Peyer's patch (tissue), 4 donors: ENCODE data around the gene SLC16A12. TPM values are rescaled to one million over a fixed set of nuclear protein-coding genes. Genes with fewer than 3 reads are reported as not detected.

ENCODE experiments used
- DNase-seq, 3 donors: peaks; one replicate each; pipeline ENCODE4 v3.0.0-alpha.2; 2017 to 2019
- H3K27ac ChIP-seq, 4 donors: fragments of 200-600 bp; sonication (generic); one replicate each; pipeline ENCODE4 v1.5.1; 2016 to 2019
- H3K27me3 ChIP-seq, 2 donors: fragments of 200-600 bp; sonication (generic); one replicate each; pipeline ENCODE4 v1.5.1; 2019
- H3K36me3 ChIP-seq, 3 donors: fragments of 200-600 bp; sonication (generic); one replicate each; pipeline ENCODE4 v1.5.1; 2016 to 2019
- H3K4me1 ChIP-seq, 4 donors: fragments of 200-600 bp; sonication (generic); one replicate each; pipeline ENCODE4 v1.5.1; 2016 to 2019
- H3K4me3 ChIP-seq, 4 donors: fragments of 200-600 bp; sonication (generic); 1 replicate in 3 of 4; 2 replicates in 1 of 4; pipeline ENCODE4 v1.5.1; 2016 to 2019; ENCODE audit warnings: mild to moderate bottlenecking in 1 of 4
- H3K9me3 ChIP-seq, 4 donors: fragments of 200-600 bp; sonication (generic); one replicate each; pipeline ENCODE4 v1.5.1; 2016 to 2019; ENCODE audit warnings: mild to moderate bottlenecking in 1 of 4
- CTCF ChIP-seq, 6 experiments: fragments of 450-650 bp in 4 of 6; fragments of 200-600 bp in 2 of 6; sonication (generic) in 1 of 6; IDR thresholded peaks; one replicate each; pipeline ENCODE4 v1.5.1; 2017 to 2019; ENCODE audit warnings: antibody characterized with exemption in 6 of 6, mild to moderate bottlenecking in 3 of 6, moderate library complexity in 1 of 6
- POLR2A ChIP-seq, 2 donors: fragments of 450-650 bp; IDR thresholded peaks; one replicate each; pipeline ENCODE4 v1.5.1; 2017; ENCODE audit warnings: antibody characterized with exemption in 2 of 2, mild to moderate bottlenecking in 2 of 2, moderate library complexity in 2 of 2
- total RNA-seq, 4 donors: library from RNA; depleted of rRNA; stranded (reverse); fragments of >200 nt; gene quantifications; one replicate each; pipeline ENCODE4 v1.1.0, GENCODE V29; 2016

SLC16A12 gene
- total RNA-seq, 4 donors from 2014 or later, result 0.38 TPM; not detected in 3

- H3K4me1 ChIP-seq, result no peaks in the 10 kb centered on the region
- H3K4me3 ChIP-seq, result no peak overlapping the region
- H3K9me3 ChIP-seq, result no peaks in the 10 kb centered on the region
- no peaks in the 10 kb centered on the region for H3K27me3 ChIP-seq
- H3K36me3 ChIP-seq, result no peaks in the 10 kb centered on the region
- no peak for DNase-seq
- TF ChIP-seq POLR2A (IDR thresholded peaks at IDR 0.05) (no peak), CTCF (IDR thresholded peaks at IDR 0.05) (no peak)
- no peak overlapping the region for H3K27ac ChIP-seq
Observed at GRCh38 chr10:89575031-89575430, 39.6 kb upstream of the SLC16A12 start.

- TF ChIP-seq CTCF (IDR thresholded peaks at IDR 0.05), result no peak
- no peak for TF ChIP-seq POLR2A (IDR thresholded peaks at IDR 0.05)
- DNase-seq, result no peak
- Histone ChIP-seq H3K27me3 (no peaks in the 10 kb centered on the region), H3K9me3 (no peaks in the 10 kb centered on the region), H3K27ac (no peak overlapping the region), H3K4me1 (no peaks in the 10 kb centered on the region), H3K4me3 (no peak overlapping the region), H3K36me3 (no peaks in the 10 kb centered on the region)
Observed at GRCh38 chr10:89574368-89574767, 39.0 kb upstream of the SLC16A12 start.

GRCh38 chr10:89567576-89568245 is 32.3 kb upstream of the SLC16A12 start:
- H3K4me1 ChIP-seq, result no peaks in the 10 kb centered on the region
- no peaks in the 10 kb centered on the region for H3K9me3 ChIP-seq
- H3K36me3 ChIP-seq, result no peaks in the 10 kb centered on the region
- H3K4me3 ChIP-seq, result no peak overlapping the region
- TF ChIP-seq POLR2A (IDR thresholded peaks at IDR 0.05), result no peak
- no peak for TF ChIP-seq CTCF (IDR thresholded peaks at IDR 0.05)
- no peak overlapping the region for H3K27ac ChIP-seq
- no peaks in the 10 kb centered on the region for H3K27me3 ChIP-seq
- DNase-seq, result no peak

GRCh38 chr10:89566992-89567391 is 31.6 kb upstream of the SLC16A12 start:
- DNase-seq, result no peak
- Histone ChIP-seq H3K4me3 (no peak overlapping the region), H3K27ac (no peak overlapping the region), H3K4me1 (no peaks in the 10 kb centered on the region), H3K27me3 (no peaks in the 10 kb centered on the region), H3K36me3 (no peaks in the 10 kb centered on the region), H3K9me3 (no peaks in the 10 kb centered on the region)
- TF ChIP-seq CTCF (IDR thresholded peaks at IDR 0.05) (no peak), POLR2A (IDR thresholded peaks at IDR 0.05) (no peak)

GRCh38 chr10:89566095-89566950 is 30.9 kb upstream of the SLC16A12 start:
- Histone ChIP-seq H3K4me3 (no peak overlapping the region), H3K9me3 (no peaks in the 10 kb centered on the region), H3K27ac (no peak overlapping the region), H3K27me3 (no peaks in the 10 kb centered on the region), H3K4me1 (no peaks in the 10 kb centered on the region), H3K36me3 (no peaks in the 10 kb centered on the region)
- no peak for DNase-seq
- TF ChIP-seq POLR2A (IDR thresholded peaks at IDR 0.05), result no peak
- no peak for TF ChIP-seq CTCF (IDR thresholded peaks at IDR 0.05)
